ENCODE measurements around the gene DEFB124.
"Not testable (repeated sequence)": the region's sequence is repeated elsewhere in the genome, so short reads cannot be mapped to it uniquely, and the experiment has no call there.

Gene DEFB124, protein sequence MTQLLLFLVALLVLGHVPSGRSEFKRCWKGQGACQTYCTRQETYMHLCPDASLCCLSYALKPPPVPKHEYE

DNA sequence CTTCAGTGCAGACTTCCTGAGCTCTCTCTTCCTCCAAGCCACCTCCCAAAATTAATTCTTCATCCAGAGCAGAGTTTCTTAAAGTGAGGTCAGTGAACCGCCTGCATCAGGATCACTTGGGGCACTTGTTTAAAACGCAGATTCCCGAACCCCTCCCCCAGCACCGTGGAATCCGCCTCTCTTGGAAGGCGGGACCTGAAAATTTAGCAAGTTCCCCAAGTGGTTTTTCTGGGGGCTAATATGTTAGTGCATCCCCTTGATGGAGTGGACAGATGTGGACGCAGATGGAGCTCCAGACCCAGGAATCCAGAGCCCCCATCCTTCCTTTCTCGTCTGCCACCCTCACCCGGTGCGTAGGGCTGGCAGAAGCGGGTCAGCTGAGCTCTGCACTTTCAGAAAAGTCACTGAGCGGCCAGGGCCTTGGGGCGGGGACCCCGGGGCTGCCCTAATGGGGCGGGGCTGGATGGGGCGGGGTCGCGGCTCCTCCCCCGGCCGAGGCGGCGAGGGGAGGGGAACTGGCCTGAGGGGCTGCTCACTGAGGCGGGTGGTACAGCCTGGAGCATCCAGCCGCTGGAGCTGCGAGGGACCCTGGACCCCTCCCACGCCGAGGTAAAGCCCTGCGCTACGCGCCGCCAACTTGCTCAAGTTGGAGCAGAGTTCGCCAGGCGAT, at the start of gene DEFB124, which contains the start of gene REM1:
Gene DEFB124, minus strand, starts transcription at position 370 of the 670 bp plus-strand sequence. CDS start 2,114 bp downstream, outside the sequence.
Gene REM1, plus strand, starts transcription at position 531 of the 670 bp plus-strand sequence. CDS start 1,158 bp downstream, outside the sequence.
- H3K9me3 Mint-ChIP-seq = peaks cover 2% of the 10 kb centered on the region
- DNase-seq (ENCODE audit: low spot score in 2 of 2) (no peak), ATAC-seq (ENCODE audit: low read depth) (peak; percentile 29)
- H3K36me3 Mint-ChIP-seq = peaks cover 2% of the 10 kb centered on the region
- H3K27me3 Mint-ChIP-seq = peaks cover 20% of the 10 kb centered on the region
- H3K4me3 Mint-ChIP-seq = peak within 1 kb of the TSS; percentile 49
- no peak within 1 kb of the TSS for H3K27ac Mint-ChIP-seq
- H3K4me1 Mint-ChIP-seq = peaks cover 16% of the 10 kb centered on the region

DNA sequence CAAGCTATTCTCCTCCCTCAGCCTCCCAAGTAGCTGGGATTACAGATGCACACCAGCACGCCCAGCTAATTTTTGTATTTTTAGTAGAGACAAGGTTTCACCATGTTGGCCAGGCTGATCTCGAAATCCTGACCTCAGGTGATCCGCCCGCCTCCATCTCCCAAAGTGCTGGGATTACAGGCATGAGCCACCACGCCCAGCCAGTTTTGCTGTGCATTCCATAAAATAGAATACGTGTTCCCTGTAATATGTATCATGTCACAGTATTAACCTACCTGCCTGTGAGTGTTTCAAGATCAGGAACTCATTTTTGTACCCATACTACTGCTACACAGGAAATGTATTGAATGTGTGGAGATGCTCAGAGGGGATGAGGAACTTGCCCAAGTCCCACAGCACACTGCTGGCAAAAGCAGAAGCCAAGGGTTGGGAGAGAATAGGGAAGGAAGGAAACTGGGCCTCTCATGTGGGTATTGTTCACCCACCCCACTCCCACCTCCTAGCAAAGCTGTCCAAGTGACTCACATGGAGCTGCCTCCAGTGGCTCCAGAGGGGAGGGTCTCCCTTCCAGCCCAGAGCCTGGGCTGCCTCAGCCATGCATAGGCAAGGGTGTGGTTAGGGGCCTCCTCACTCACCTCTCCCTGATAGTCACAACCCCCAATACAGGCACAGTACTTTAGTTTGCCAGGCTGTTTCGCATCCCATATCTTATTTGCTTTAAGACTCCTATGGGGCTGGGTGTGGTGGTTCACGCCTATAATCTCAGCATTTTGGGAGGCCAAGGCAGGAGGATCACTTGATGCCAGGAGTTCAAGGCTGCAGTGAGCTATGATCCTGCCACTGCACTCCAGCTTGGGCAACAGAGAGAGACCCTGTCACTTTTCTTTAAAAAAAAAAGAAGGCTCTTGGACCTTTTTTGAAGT, 48.7 kb upstream of the DEFB124 start:
- peaks cover 20% of the 10 kb centered on the region for H3K4me1 Mint-ChIP-seq
- DNase-seq (ENCODE audit: low spot score in 2 of 2) (no peak), ATAC-seq (ENCODE audit: low read depth) (no peak)
- H3K27ac Mint-ChIP-seq = no peak overlapping the region
- H3K27me3 Mint-ChIP-seq = no peaks in the 10 kb centered on the region
- no peaks in the 10 kb centered on the region for H3K9me3 Mint-ChIP-seq
- peaks cover 10% of the 10 kb centered on the region for H3K36me3 Mint-ChIP-seq
- no peak overlapping the region for H3K4me3 Mint-ChIP-seq

DNA sequence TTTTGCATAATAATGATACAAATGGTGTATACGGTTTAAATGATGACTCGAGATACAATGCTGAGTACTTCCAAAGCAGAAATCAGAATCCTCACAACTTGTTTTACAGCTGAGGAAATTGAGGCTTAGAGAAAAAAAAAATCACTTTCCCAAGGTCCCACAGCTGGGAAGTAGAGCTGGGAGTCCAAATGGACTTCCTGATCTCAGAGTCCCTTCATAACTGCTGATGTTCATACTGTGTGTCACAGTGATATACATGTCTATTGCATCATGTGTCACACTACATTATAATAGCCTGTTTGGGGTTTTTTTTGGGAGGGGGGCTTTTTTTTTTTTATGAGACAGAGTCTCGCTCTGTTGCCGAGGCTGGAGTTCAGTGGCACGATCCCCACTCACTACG, 47.8 kb upstream of the DEFB124 start:
- no peak overlapping the region for H3K4me3 Mint-ChIP-seq
- H3K4me1 Mint-ChIP-seq = peaks cover 20% of the 10 kb centered on the region
- H3K9me3 Mint-ChIP-seq = no peaks in the 10 kb centered on the region
- H3K27me3 Mint-ChIP-seq = no peaks in the 10 kb centered on the region
- ATAC-seq (ENCODE audit: low read depth) (no peak), DNase-seq (ENCODE audit: low spot score in 2 of 2) (no peak)
- peaks cover 10% of the 10 kb centered on the region for H3K36me3 Mint-ChIP-seq
- H3K27ac Mint-ChIP-seq = no peak overlapping the region

DNA sequence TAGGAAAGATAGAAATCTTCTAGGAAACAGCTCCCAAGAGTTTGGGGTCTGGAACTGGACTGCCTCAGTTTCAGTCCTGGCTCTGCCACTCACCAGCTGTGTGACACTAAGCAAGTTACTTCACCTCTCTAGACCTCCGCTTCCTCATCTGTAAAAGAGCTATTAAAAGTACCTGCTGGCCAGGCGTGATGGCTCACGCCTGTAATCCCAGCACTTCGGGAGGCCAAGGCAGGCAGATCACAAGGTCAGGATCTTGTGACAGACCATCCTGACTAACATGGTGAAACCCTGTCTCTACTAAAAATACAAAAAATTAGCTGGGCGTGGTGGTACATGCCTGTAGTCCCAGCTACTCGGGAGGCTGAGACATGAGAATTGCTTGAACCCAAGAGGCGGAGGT, 46.3 kb upstream of the DEFB124 start:
- not testable (repeated sequence) for H3K4me3 Mint-ChIP-seq; H3K27me3 Mint-ChIP-seq; ATAC-seq (ENCODE audit: low read depth); DNase-seq (ENCODE audit: low spot score in 2 of 2); H3K9me3 Mint-ChIP-seq; H3K36me3 Mint-ChIP-seq
- Mint-ChIP-seq H3K4me1 (peaks cover 20% of the 10 kb centered on the region), H3K27ac (peak overlapping the region; percentile 47)

DNA sequence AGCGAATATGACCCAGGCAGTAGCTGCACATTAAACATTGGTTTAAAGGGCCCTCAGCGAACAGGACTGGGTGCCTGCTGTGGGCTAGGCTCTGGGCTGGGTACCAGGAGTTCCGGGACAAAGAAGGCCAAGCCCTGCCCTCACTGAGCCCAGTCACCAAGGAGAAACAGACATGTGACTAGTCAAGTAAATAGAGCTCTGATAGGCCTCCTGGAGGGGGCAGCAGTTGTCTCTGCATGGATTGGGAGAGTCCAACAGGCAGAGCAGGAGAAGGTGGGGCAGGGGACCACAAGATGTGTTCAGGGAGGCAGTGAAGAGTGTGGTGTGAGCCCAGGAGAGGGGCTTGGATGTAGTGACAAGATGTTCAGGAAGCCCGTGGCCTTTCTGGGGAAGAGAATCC, 42.4 kb upstream of the DEFB124 start:
- Mint-ChIP-seq H3K27ac (no peak overlapping the region), H3K4me3 (no peak overlapping the region), H3K4me1 (peaks cover 17% of the 10 kb centered on the region), H3K27me3 (no peaks in the 10 kb centered on the region), H3K9me3 (no peaks in the 10 kb centered on the region), H3K36me3 (peaks cover 3% of the 10 kb centered on the region)
- ATAC-seq (ENCODE audit: low read depth) = no peak
- DNase-seq (ENCODE audit: low spot score in 2 of 2) = no peak

DNA sequence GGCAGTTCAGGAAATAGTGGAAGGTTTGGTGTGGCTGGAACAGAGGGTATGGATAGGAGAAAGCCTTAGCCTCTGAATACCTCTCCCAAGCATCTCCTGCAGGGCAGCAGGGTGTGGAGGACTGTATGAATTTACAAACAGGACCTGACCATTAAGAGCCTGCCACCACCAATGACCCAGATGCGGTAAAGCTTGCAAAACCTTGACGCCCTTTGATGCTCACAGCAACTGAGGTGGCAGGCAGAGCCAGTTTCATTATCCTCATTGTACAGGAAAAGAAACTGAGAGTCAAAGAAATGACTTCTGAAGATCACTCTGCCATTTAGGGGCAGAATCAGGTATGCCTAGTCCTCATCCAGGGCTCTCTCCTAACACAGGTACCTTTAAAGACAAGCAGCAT, 41.7 kb upstream of the DEFB124 start:
- peaks cover 3% of the 10 kb centered on the region for H3K36me3 Mint-ChIP-seq
- DNase-seq (ENCODE audit: low spot score in 2 of 2) (no peak), ATAC-seq (ENCODE audit: low read depth) (no peak)
- no peak overlapping the region for H3K27ac Mint-ChIP-seq
- no peaks in the 10 kb centered on the region for H3K9me3 Mint-ChIP-seq
- no peak overlapping the region for H3K4me3 Mint-ChIP-seq
- H3K4me1 Mint-ChIP-seq = peaks cover 12% of the 10 kb centered on the region
- H3K27me3 Mint-ChIP-seq = no peaks in the 10 kb centered on the region

DNA sequence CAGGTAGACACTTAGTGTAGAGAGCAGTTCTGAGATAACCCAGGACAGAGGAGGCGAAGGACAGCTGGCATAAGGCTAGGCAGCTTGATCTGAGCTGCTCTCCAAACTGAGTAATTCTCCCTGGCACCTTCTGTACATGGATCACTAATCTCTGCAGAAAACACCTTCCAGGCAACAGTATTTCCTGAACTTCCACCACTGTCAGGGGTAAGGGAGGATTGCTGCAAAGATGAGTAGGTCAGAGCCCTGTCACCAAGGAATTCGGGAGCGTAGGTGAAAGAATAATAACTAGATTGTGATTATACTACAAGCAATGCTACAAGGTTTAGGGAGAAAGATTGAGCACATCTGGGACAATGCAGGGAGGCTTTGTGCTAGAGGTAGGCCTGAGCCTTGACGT, 41.2 kb upstream of the DEFB124 start:
- Mint-ChIP-seq H3K4me3 (no peak overlapping the region), H3K27ac (no peak overlapping the region), H3K4me1 (peaks cover 10% of the 10 kb centered on the region), H3K36me3 (peaks cover 3% of the 10 kb centered on the region), H3K27me3 (no peaks in the 10 kb centered on the region), H3K9me3 (no peaks in the 10 kb centered on the region)
- ATAC-seq (ENCODE audit: low read depth) (no peak), DNase-seq (ENCODE audit: low spot score in 2 of 2) (no peak)

DNA sequence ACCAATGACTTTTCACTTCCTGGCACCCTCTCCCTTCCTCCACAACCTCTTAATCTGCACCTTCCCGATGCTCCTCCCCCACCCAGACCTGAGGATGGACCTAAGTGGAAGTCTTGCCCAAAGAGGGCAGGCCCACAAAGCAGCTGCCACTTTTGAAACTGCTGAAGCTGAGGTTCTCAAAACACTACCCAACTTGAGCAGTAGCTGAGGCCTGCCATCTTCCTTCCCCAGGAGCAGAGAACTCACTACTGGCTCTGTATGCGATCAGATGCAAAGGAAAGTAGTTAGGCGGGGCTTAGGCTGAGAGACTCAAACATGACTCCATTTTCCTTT, 40.8 kb upstream of the DEFB124 start:
- no peaks in the 10 kb centered on the region for H3K27me3 Mint-ChIP-seq
- H3K4me1 Mint-ChIP-seq = peaks cover 10% of the 10 kb centered on the region
- no peak overlapping the region for H3K4me3 Mint-ChIP-seq
- peaks cover 3% of the 10 kb centered on the region for H3K36me3 Mint-ChIP-seq
- ATAC-seq (ENCODE audit: low read depth) (no peak), DNase-seq (ENCODE audit: low spot score in 2 of 2) (no peak)
- no peak overlapping the region for H3K27ac Mint-ChIP-seq
- H3K9me3 Mint-ChIP-seq = no peaks in the 10 kb centered on the region

DNA sequence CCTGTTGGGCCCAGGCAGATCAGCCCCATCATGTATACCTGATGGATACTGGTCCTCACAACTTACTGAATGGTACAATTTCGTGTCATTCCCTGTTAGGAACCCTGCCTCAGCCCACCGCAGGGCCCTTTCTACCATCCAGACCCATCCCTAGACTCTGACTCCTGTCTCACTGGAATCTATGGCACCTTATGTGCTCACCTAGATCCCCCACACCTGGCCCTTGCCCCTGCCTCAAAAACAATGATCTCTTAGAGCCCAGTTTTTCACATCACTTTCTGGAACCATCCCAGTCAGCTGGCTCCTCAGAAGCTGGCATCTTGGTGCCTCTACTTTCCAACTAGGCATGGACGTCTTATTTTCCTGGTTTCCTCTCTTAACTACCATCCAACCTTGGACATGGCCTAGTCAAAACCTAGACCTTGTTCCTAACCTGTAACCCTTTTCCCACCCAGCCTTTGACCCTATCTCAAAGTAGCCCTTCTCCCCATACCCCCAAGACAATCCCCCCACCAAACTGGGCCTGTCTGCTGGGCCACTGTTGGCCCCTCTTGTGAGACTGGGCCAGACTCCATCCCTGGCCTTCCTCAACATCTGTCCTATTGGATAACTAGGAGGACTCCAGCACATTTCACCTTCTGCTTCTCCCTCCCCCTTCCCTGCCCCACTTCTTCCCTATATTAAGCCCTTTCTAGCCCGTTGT, 40.3 kb upstream of the DEFB124 start:
- peaks cover 7% of the 10 kb centered on the region for H3K4me1 Mint-ChIP-seq

DNA sequence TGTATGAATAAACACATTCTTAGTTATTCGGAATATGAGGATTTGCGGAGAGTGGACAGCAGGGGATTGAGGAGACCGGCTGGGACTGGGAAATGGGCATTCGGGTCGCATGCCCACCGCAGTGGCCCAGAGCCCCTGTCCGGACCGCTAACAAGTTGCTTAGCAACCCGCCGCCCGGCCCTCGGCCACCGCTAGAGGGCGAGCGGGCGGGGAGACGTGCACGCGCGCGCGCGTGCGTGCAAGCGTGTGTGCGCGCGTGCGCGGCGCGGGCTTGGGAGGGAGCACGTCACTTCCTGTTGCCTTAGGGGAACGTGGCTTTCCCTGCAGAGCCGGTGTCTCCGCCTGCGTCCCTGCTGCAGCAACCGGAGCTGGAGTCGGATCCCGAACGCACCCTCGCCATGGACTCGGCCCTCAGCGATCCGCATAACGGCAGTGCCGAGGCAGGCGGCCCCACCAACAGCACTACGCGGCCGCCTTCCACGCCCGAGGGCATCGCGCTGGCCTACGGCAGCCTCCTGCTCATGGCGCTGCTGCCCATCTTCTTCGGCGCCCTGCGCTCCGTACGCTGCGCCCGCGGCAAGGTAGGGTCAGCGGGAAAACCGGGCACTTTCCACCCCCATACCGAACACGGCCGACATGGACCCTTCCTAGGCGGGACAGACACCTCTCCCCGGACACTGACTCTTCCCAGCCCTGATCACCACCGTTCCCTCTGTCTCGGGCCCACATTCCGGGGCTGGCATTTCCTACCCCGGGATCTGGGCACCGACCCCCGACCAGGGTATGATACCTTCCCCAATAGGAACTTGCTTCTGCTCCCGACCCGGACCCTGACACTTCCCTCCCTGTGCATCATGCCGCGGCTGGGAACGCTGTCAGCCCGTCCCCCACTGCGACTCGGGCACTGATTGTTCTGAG, 39.5 kb upstream of the DEFB124 start, which contains the start of gene HM13:
Gene HM13, plus strand, starts transcription at position 289 of the 918 bp plus-strand sequence. Its CDS starts 110 bp downstream, at position 399.
- DNase-seq (ENCODE audit: low spot score in 2 of 2) = peak; percentile 80 to 83
- peaks cover 2% of the 10 kb centered on the region for H3K36me3 Mint-ChIP-seq
- no peak within 1 kb of the TSS for H3K4me3 Mint-ChIP-seq
- no peaks in the 10 kb centered on the region for H3K27me3 Mint-ChIP-seq
- no peak within 1 kb of the TSS for H3K27ac Mint-ChIP-seq
- H3K4me1 Mint-ChIP-seq = peaks cover 7% of the 10 kb centered on the region
- peak; percentile 91 for ATAC-seq (ENCODE audit: low read depth)
- H3K9me3 Mint-ChIP-seq = no peaks in the 10 kb centered on the region

More for the DNA sequence above, 40.3 kb upstream of the DEFB124 start:
- Mint-ChIP-seq H3K27me3 (no peaks in the 10 kb centered on the region), H3K36me3 (peaks cover 3% of the 10 kb centered on the region), H3K9me3 (no peaks in the 10 kb centered on the region), H3K4me3 (no peak overlapping the region), H3K27ac (no peak overlapping the region)
- ATAC-seq (ENCODE audit: low read depth) (no peak), DNase-seq (ENCODE audit: low spot score in 2 of 2) (no peak)

DNA sequence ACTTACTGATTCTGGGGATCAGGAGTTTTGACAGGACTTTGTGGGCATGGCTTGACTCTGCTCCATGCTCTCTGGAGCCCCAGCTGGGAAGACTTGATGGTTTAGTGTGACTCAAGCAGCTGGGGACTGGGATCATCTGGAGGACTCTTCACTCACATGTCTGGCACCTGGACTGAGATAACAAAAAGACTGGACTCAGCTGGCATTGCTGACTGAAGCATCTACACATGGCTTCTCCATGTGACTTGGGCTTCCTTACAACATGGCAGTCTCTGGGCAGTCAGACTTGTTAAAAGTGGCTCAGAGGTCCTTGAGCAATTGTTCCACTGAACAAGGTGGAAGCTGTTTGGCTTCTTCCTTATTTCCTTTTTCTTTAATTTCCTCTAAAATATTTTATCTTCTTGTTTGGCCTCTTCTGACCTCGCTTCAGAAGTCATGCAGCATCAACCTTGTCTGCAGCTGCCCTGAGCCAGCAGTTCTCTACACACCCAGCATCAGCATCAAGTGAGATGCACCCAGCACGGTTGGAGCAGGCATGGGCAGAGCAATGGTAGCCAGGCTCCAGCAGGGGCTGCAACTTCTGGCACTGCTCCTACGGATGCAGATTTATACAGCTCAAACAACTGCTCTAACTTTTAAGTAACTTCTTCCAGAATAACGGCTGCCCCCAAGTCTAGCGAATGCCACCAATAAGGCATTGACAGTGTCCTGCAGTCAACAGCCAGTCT, 33.8 kb upstream of the DEFB124 start:
- no peak overlapping the region for H3K4me3 Mint-ChIP-seq

DNA sequence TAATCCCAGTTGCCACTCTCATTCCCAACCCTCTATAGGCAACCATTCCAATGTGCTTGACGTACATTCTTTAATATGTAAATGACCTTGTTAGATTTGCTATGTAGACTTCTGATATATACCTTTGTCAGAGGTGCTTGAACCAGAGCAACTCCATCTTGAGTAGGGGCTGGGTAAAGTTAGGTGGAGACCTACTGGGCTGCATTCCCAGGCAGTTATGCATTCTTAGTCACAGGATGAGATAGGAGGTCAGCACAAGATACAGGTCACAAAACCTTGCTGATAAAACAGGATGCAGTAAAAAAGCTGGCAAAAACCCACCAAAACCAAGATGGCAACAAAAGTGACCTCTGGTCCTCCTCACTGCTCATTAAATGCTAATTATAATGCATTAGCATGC, 31.0 kb upstream of the DEFB124 start:
- Mint-ChIP-seq H3K27ac (no peak overlapping the region), H3K9me3 (peaks cover 2% of the 10 kb centered on the region), H3K36me3 (no peaks in the 10 kb centered on the region), H3K27me3 (peaks cover 12% of the 10 kb centered on the region), H3K4me3 (no peak overlapping the region), H3K4me1 (peaks cover 6% of the 10 kb centered on the region)
- no peak for DNase-seq (ENCODE audit: low spot score in 2 of 2)
- no peak for ATAC-seq (ENCODE audit: low read depth)

More for the DNA sequence above, 33.8 kb upstream of the DEFB124 start:
- H3K27me3 Mint-ChIP-seq = peaks cover 11% of the 10 kb centered on the region
- no peak for DNase-seq (ENCODE audit: low spot score in 2 of 2)
- peaks cover under 1% of the 10 kb centered on the region for H3K4me1 Mint-ChIP-seq
- peaks cover 2% of the 10 kb centered on the region for H3K9me3 Mint-ChIP-seq
- H3K36me3 Mint-ChIP-seq = no peaks in the 10 kb centered on the region
- no peak for ATAC-seq (ENCODE audit: low read depth)
- no peak overlapping the region for H3K27ac Mint-ChIP-seq
